ENCODE results near the gene MICAL2.

GRCh38 chr11:12291313-12291712, 180.9 kb downstream of the MICAL2 start:
- TF ChIP-seq, protein P1, sequence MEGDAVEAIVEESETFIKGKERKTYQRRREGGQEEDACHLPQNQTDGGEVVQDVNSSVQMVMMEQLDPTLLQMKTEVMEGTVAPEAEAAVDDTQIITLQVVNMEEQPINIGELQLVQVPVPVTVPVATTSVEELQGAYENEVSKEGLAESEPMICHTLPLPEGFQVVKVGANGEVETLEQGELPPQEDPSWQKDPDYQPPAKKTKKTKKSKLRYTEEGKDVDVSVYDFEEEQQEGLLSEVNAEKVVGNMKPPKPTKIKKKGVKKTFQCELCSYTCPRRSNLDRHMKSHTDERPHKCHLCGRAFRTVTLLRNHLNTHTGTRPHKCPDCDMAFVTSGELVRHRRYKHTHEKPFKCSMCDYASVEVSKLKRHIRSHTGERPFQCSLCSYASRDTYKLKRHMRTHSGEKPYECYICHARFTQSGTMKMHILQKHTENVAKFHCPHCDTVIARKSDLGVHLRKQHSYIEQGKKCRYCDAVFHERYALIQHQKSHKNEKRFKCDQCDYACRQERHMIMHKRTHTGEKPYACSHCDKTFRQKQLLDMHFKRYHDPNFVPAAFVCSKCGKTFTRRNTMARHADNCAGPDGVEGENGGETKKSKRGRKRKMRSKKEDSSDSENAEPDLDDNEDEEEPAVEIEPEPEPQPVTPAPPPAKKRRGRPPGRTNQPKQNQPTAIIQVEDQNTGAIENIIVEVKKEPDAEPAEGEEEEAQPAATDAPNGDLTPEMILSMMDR (IDR thresholded peaks at IDR 0.05 in 4 of 5, conservative IDR thresholded peaks at IDR 0.05 in 1 of 5): no peak
- TF ChIP-seq POLR2A (IDR thresholded peaks at IDR 0.05): no peak

Measured in gastrocnemius medialis (tissue), 4 donors.